Measurements from ENCODE around the gene PNKD. TPM values are rescaled to one million over a fixed set of nuclear protein-coding genes. Genes with fewer than 3 reads are reported as not detected.
A peak's percentile ranks its signal among the peaks of the same experiment; 100 is the strongest.

PNKD gene
- total and polyA plus RNA-seq, 2 experiments from 2014 or later: 48.7 to 145 TPM

DNA sequence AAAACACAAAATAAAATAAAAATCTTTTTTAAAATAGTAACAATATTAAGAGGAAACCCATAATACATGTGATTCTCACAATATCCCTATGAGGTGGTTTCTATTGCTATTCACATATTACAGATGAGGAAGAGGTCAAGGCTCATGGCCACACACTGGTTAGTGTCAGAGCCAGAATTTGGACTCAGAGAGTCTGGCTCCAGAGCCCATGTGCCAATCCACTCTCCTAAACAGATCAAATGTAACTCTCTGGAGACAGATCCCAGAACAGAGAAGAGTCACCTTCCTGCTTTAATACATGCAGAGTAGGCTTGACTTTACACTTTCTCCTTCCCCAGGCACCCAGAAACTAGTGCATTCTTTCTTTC is 101.6 kb downstream of the PNKD start:
- Histone ChIP-seq H3K4me2 (no peak overlapping the region), H2AFZ (no peak overlapping the region), H3K9me3 (ENCODE audit: low read depth) (no peaks in the 10 kb centered on the region), H4K20me1 (ENCODE audit: insufficient read depth, poor library complexity, severe bottlenecking) (no peaks in the 10 kb centered on the region), H3K9me2 (replicated peaks; ENCODE audit: insufficient read depth) (no peaks in the 10 kb centered on the region), H3K27ac (no peak overlapping the region), H3K79me2 (no peaks in the 10 kb centered on the region), H3K4me3 (no peak overlapping the region), H3K4me1 (ENCODE audit: insufficient read depth) (no peaks in the 10 kb centered on the region), H3K27me3 (no peaks in the 10 kb centered on the region), H3K36me3 (replicated peaks; ENCODE audit: insufficient read depth, low read depth) (no peaks in the 10 kb centered on the region)
- TF ChIP-seq, protein P1, sequence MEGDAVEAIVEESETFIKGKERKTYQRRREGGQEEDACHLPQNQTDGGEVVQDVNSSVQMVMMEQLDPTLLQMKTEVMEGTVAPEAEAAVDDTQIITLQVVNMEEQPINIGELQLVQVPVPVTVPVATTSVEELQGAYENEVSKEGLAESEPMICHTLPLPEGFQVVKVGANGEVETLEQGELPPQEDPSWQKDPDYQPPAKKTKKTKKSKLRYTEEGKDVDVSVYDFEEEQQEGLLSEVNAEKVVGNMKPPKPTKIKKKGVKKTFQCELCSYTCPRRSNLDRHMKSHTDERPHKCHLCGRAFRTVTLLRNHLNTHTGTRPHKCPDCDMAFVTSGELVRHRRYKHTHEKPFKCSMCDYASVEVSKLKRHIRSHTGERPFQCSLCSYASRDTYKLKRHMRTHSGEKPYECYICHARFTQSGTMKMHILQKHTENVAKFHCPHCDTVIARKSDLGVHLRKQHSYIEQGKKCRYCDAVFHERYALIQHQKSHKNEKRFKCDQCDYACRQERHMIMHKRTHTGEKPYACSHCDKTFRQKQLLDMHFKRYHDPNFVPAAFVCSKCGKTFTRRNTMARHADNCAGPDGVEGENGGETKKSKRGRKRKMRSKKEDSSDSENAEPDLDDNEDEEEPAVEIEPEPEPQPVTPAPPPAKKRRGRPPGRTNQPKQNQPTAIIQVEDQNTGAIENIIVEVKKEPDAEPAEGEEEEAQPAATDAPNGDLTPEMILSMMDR (IDR thresholded peaks at IDR 0.05; ENCODE audit: poor library complexity): no peak
- TF ChIP-seq EZH2phosphoT487 (IDR thresholded peaks at IDR 0.05; ENCODE audit: low read depth, severe bottlenecking, unreplicated experiment) (no peak), EZH2 (IDR thresholded peaks at IDR 0.05; ENCODE audit: borderline replicate concordance) (no peak)
- no peak for DNase-seq (ENCODE audit: low spot score)

DNA sequence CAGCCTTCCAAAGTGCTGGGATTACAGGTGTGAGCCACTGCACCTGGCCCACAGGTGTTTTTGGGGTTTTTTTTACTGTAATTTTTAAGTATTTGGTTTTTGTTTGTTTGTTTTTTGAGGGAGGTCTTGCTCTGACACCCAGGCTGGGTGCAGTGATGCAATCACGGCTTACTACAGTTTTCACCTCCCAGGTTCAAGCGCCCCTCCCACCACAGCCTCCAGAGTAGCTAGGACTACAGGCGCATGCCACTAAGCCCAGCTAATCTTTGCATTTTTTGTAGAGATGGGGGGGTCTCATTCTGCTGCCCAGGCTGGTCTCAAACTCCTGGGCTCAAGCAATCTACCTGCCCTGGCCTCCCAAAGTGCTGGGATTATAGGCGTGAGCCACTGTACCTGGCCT is 104.5 kb downstream of the PNKD start:
- no peaks in the 10 kb centered on the region for H3K36me3 ChIP-seq (replicated peaks; ENCODE audit: insufficient read depth, low read depth)
- WGBS (ENCODE audit: low lambda C conversion rate, missing lambda C conversion rate): 67% methylated on average over 4 of the region's 4 CpGs
- no peaks in the 10 kb centered on the region for H3K4me1 ChIP-seq (ENCODE audit: insufficient read depth)
- no peaks in the 10 kb centered on the region for H4K20me1 ChIP-seq (ENCODE audit: insufficient read depth, poor library complexity, severe bottlenecking)
- no peak overlapping the region for H3K4me2 ChIP-seq
- H3K9me2 ChIP-seq (replicated peaks; ENCODE audit: insufficient read depth): no peaks in the 10 kb centered on the region
- H3K79me2 ChIP-seq: no peaks in the 10 kb centered on the region
- TF ChIP-seq EZH2phosphoT487 (IDR thresholded peaks at IDR 0.05; ENCODE audit: low read depth, severe bottlenecking, unreplicated experiment) (no peak), EZH2 (IDR thresholded peaks at IDR 0.05; ENCODE audit: borderline replicate concordance) (no peak)
- TF ChIP-seq, protein P1 (IDR thresholded peaks at IDR 0.05; ENCODE audit: poor library complexity): no peak
- H3K27ac ChIP-seq: peak overlapping the region; percentile 35
- no peak overlapping the region for H2AFZ ChIP-seq
- no peaks in the 10 kb centered on the region for H3K27me3 ChIP-seq
- no peak for DNase-seq (ENCODE audit: low spot score)
- H3K4me3 ChIP-seq: no peak overlapping the region
- H3K9me3 ChIP-seq (ENCODE audit: low read depth): no peaks in the 10 kb centered on the region

DNA sequence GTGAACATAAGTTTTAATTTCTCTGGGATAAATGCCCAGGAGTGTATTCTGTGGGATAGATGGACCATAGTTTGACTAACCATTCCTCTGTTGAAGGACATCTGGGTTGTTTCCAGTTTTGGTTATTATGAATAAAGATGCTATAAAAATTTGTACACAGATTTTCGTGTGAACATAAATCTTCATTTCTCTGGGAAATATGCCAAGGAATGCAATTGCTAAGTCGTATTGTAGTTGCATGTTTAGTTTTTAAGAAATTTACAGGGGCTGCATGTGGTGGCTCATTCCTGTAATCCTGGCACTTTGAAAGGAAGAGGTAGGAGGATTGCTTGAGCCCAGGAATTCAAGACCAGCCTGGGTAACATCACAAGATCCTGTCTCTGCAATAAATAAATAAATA is 104.9 kb downstream of the PNKD start:
- Histone ChIP-seq H3K27ac (peak overlapping the region; percentile 35), H3K9me2 (replicated peaks; ENCODE audit: insufficient read depth) (no peaks in the 10 kb centered on the region), H3K79me2 (no peaks in the 10 kb centered on the region), H3K4me1 (ENCODE audit: insufficient read depth) (no peaks in the 10 kb centered on the region), H3K9me3 (ENCODE audit: low read depth) (no peaks in the 10 kb centered on the region), H3K4me2 (no peak overlapping the region), H3K36me3 (replicated peaks; ENCODE audit: insufficient read depth, low read depth) (no peaks in the 10 kb centered on the region), H4K20me1 (ENCODE audit: insufficient read depth, poor library complexity, severe bottlenecking) (no peaks in the 10 kb centered on the region), H2AFZ (no peak overlapping the region), H3K27me3 (no peaks in the 10 kb centered on the region), H3K4me3 (no peak overlapping the region)
- whole genome bisulfite sequencing (ENCODE audit: low lambda C conversion rate, missing lambda C conversion rate): 43% methylated on average over 2 of the region's 2 CpGs
- no peak for TF ChIP-seq EZH2 (IDR thresholded peaks at IDR 0.05; ENCODE audit: borderline replicate concordance)
- TF ChIP-seq EZH2phosphoT487 (IDR thresholded peaks at IDR 0.05; ENCODE audit: low read depth, severe bottlenecking, unreplicated experiment): no peak
- TF ChIP-seq, protein P1 (IDR thresholded peaks at IDR 0.05; ENCODE audit: poor library complexity): no peak
- peak; percentile 49 for DNase-seq (ENCODE audit: low spot score)

DNA sequence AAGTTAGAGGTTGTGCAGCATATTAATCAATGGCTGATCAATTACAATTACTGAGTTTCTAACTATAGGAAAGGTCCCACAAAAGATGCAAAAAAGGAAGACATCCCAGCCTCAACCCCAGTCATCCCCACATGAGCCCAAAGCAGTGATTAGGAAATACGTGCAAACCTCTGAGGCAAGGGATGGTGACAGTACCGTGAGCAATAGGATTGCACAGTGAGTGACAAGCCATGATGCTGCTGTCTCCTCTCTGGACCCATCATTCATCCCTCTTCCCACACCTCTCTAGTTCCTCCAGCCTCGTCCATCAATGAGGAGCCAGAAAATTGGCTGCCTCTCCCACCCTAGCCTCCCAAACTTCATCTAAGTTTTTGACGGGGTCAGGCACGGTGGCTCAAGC is 107.7 kb downstream of the PNKD start:
- Histone ChIP-seq H3K79me2 (no peaks in the 10 kb centered on the region), H3K27me3 (no peaks in the 10 kb centered on the region), H3K4me2 (no peak overlapping the region), H4K20me1 (ENCODE audit: insufficient read depth, poor library complexity, severe bottlenecking) (no peaks in the 10 kb centered on the region), H3K9me3 (ENCODE audit: low read depth) (no peaks in the 10 kb centered on the region), H3K36me3 (replicated peaks; ENCODE audit: insufficient read depth, low read depth) (no peaks in the 10 kb centered on the region), H3K27ac (no peak overlapping the region), H3K4me3 (no peak overlapping the region), H3K4me1 (ENCODE audit: insufficient read depth) (no peaks in the 10 kb centered on the region), H3K9me2 (replicated peaks; ENCODE audit: insufficient read depth) (no peaks in the 10 kb centered on the region), H2AFZ (no peak overlapping the region)
- WGBS (ENCODE audit: low lambda C conversion rate, missing lambda C conversion rate): 86% methylated on average over 5 of the region's 5 CpGs
- DNase-seq (ENCODE audit: low spot score): no peak
- TF ChIP-seq, protein P1 (IDR thresholded peaks at IDR 0.05; ENCODE audit: poor library complexity): no peak
- no peak for TF ChIP-seq EZH2phosphoT487 (IDR thresholded peaks at IDR 0.05; ENCODE audit: low read depth, severe bottlenecking, unreplicated experiment)
- TF ChIP-seq EZH2 (IDR thresholded peaks at IDR 0.05; ENCODE audit: borderline replicate concordance): no peak

Measured in hepatocyte (in vitro differentiated cells).